IPS-18c (cell line): ENCODE data around the gene FOXRED2.
"Not testable (repeated sequence)": the region's sequence is repeated elsewhere in the genome, so short reads cannot be mapped to it uniquely, and the experiment has no call there.

ENCODE experiments used
- H3K4me3 ChIP-seq: 2 replicates; pipeline ENCODE4 v1.7.0; 2013; ENCODE audit warnings: low read depth, mild to moderate bottlenecking, low read length, moderate library complexity; ENCODE audit not compliant: insufficient read depth
- H3K9me3 ChIP-seq: one replicate; pipeline ENCODE4 v1.6.1; 2013; ENCODE audit warnings: mild to moderate bottlenecking, low read length, moderate library complexity; ENCODE audit not compliant: control insufficient read depth, insufficient read depth

The FOXRED2 gene

GRCh38 chr22:36528795-36529751 lies 22.2 kb upstream of the FOXRED2 start, which contains the start of gene EIF3D:
TSS of gene EIF3D (minus strand) at chr22:36529166. CDS start at chr22:36526121, 3,045 bp downstream.
- no peaks in the 10 kb centered on the region for H3K9me3 ChIP-seq
- H3K4me3 ChIP-seq = peak within 1 kb of the TSS; percentile 98

- H3K4me3 ChIP-seq = peak overlapping the region; percentile 98
- no peaks in the 10 kb centered on the region for H3K9me3 ChIP-seq
Measured at GRCh38 chr22:36528341-36528740, 21.5 kb upstream of the FOXRED2 start.

- Histone ChIP-seq H3K9me3 (no peaks in the 10 kb centered on the region), H3K4me3 (no peak overlapping the region)
Measured at GRCh38 chr22:36522662-36523061, 15.8 kb upstream of the FOXRED2 start.

- Histone ChIP-seq H3K9me3 (no peaks in the 10 kb centered on the region), H3K4me3 (no peak overlapping the region)
Measured at GRCh38 chr22:36520423-36520822, 13.6 kb upstream of the FOXRED2 start.

- H3K4me3 ChIP-seq = not testable (repeated sequence)
Measured at GRCh38 chr22:36519906-36520305, 13.1 kb upstream of the FOXRED2 start.

GRCh38 chr22:36514766-36515165 lies 7.9 kb upstream of the FOXRED2 start:
- Histone ChIP-seq H3K4me3 (no peak overlapping the region), H3K9me3 (no peaks in the 10 kb centered on the region)

More at GRCh38 chr22:36519906-36520305, 13.1 kb upstream of the FOXRED2 start:
- H3K9me3 ChIP-seq = not testable (repeated sequence)

GRCh38 chr22:36512991-36513390 lies 6.2 kb upstream of the FOXRED2 start:
- H3K9me3 ChIP-seq = no peaks in the 10 kb centered on the region

GRCh38 chr22:36512333-36512732 lies 5.5 kb upstream of the FOXRED2 start:
- Histone ChIP-seq H3K4me3 (no peak overlapping the region), H3K9me3 (peaks cover 3% of the 10 kb centered on the region)

More at GRCh38 chr22:36512991-36513390, 6.2 kb upstream of the FOXRED2 start:
- H3K4me3 ChIP-seq = no peak overlapping the region

GRCh38 chr22:36510966-36511881 lies 4.4 kb upstream of the FOXRED2 start:
- H3K4me3 ChIP-seq = no peak overlapping the region
- H3K9me3 ChIP-seq = peaks cover 4% of the 10 kb centered on the region

GRCh38 chr22:36510384-36510783 lies 3.5 kb upstream of the FOXRED2 start:
- Histone ChIP-seq H3K4me3 (no peak overlapping the region), H3K9me3 (peaks cover 4% of the 10 kb centered on the region)

- H3K4me3 ChIP-seq = peak overlapping the region; percentile 58
Measured at GRCh38 chr22:36507518-36508010, 724 bp upstream of the FOXRED2 start.

GRCh38 chr22:36505998-36506635 lies 723 bp downstream of the FOXRED2 start:
- Histone ChIP-seq H3K4me3 (peak overlapping the region; percentile 58; the same call in 1 of the 2 replicates), H3K9me3 (peaks cover 4% of the 10 kb centered on the region)

More at GRCh38 chr22:36507518-36508010, 724 bp upstream of the FOXRED2 start:
- H3K9me3 ChIP-seq = peaks cover 4% of the 10 kb centered on the region

GRCh38 chr22:36497910-36498665 lies 8.8 kb downstream of the FOXRED2 start:
- no peaks in the 10 kb centered on the region for H3K9me3 ChIP-seq
- H3K4me3 ChIP-seq = no peak overlapping the region

- H3K9me3 ChIP-seq = no peaks in the 10 kb centered on the region
- H3K4me3 ChIP-seq = no peak overlapping the region
Measured at GRCh38 chr22:36493690-36494110, 13.1 kb downstream of the FOXRED2 start.

GRCh38 chr22:36492109-36492508 lies 14.7 kb downstream of the FOXRED2 start:
- H3K9me3 ChIP-seq = no peaks in the 10 kb centered on the region

GRCh38 chr22:36491155-36491554 lies 15.7 kb downstream of the FOXRED2 start:
- Histone ChIP-seq H3K4me3 (no peak overlapping the region), H3K9me3 (no peaks in the 10 kb centered on the region)

More at GRCh38 chr22:36492109-36492508, 14.7 kb downstream of the FOXRED2 start:
- H3K4me3 ChIP-seq = no peak overlapping the region
